Measurements from ENCODE around the gene METTL26. TPM values are rescaled to one million over a fixed set of nuclear protein-coding genes. Genes with fewer than 3 reads are reported as not detected.

METTL26 gene
- total and polyA plus RNA-seq, 9 of the 15 experiments (the other 6 are each of a cell fraction or from before 2014, with no cell fraction given), result 7.3 to 262 (median 80.9) TPM

DNA sequence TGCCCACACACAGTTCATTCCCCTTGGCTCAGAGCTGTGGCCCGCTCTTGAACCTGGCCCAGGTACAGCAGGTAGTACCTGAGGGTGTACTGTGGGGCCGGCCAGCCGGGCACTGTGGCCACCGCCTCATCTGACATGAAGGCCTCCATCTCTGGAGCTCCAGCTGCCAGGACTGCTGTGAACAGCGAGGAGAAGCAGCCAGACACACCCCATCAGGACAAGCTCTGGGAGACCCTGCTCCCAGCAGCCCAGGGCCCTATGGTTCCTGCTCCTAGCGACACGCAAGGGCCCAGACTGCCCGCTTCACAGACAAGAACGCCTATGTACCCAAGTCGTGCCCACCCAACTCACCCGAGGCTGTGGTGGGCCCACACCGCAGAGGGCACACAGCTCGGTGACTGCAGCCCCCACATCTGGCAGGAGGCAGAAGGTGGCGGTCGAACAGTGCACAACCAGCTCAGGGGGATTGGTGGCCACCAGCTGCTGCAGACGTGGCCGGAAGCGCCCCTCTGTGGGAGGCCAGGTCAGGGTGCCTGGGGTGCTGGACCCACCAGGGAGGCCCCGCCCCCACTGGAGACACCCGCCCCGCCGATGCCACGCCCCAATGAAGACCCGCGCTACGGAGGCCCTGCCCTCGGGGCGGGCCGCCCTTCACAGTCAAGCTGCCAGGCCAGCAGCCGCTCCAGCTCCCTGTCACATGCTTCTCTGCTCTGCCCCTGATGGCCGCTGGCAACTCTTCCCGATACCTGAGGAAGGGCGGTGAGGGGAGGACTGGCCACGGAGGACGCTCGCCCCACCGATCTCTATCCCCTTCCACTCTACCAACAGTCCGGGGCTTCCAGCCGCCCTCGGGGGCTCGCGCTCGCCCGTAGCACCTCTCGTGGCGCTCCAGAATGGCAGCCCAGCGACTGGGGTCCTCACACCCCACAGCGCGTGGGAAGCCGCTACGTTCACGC is 43.0 kb upstream of the METTL26 start (continued):
- TF ChIP-seq OTX1 (CRISPR knock-in tag; IDR thresholded peaks at IDR 0.05) (no peak), JUN (IDR thresholded peaks at IDR 0.05; ENCODE audit: borderline replicate concordance, low read depth, low read length) (peak; percentile 15; the same call in 1 of the 2 replicates), JUN (CRISPR knock-in tag; IDR thresholded peaks at IDR 0.05; ENCODE audit: borderline replicate concordance) (no peak), ZNF311 (CRISPR knock-in tag; IDR thresholded peaks at IDR 0.05) (no peak), IFI16 (CRISPR knock-in tag; IDR thresholded peaks at IDR 0.05) (no peak), SMARCC2 (IDR thresholded peaks at IDR 0.05; ENCODE audit: low read depth) (no peak), CAMTA2 (CRISPR knock-in tag; conservative IDR thresholded peaks at IDR 0.05) (no peak), ZC3H4 (CRISPR knock-in tag; IDR thresholded peaks at IDR 0.05; ENCODE audit: borderline replicate concordance) (no peak), EGR1 (conservative IDR thresholded peaks at IDR 0.05) (peak; percentile 31; the same call in 1 of the 2 replicates), NFE2 (IDR thresholded peaks at IDR 0.05; ENCODE audit: low read depth) (no peak), ETS1 (conservative IDR thresholded peaks at IDR 0.05; ENCODE audit: control insufficient read depth, low read depth, low read length) (0 out of 2 replicates have a peak, but pooled peaks have one; percentile 30), FOSL1 (tag; conservative IDR thresholded peaks at IDR 0.05) (no peak), CTBP1 (IDR thresholded peaks at IDR 0.05; ENCODE audit: borderline replicate concordance) (0 out of 2 replicates have a peak, but pooled peaks have one; percentile 5), ZMIZ1 (IDR thresholded peaks at IDR 0.05; ENCODE audit: low read depth in 2 of 2, low read length in 2 of 2) (no peak), NR2C2 (CRISPR knock-in tag; IDR thresholded peaks at IDR 0.05) (no peak), NR2C2 (tag; IDR thresholded peaks at IDR 0.05) (no peak), CREB5 (CRISPR knock-in tag; IDR thresholded peaks at IDR 0.05) (no peak), ZNF263 (CRISPR knock-in tag; IDR thresholded peaks at IDR 0.05; ENCODE audit: borderline replicate concordance) (peak; percentile 79), SETDB1 (IDR thresholded peaks at IDR 0.05; ENCODE audit: low read length) (no peak)
- TF ChIP-seq, protein P1, sequence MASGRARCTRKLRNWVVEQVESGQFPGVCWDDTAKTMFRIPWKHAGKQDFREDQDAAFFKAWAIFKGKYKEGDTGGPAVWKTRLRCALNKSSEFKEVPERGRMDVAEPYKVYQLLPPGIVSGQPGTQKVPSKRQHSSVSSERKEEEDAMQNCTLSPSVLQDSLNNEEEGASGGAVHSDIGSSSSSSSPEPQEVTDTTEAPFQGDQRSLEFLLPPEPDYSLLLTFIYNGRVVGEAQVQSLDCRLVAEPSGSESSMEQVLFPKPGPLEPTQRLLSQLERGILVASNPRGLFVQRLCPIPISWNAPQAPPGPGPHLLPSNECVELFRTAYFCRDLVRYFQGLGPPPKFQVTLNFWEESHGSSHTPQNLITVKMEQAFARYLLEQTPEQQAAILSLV (tag; IDR thresholded peaks at IDR 0.05), result no peak
